Neural cell (in vitro differentiated cells): ENCODE results near the gene FAM227B.

Experiments
- EP300 ChIP-seq: fragments of 450-650 bp; conservative IDR thresholded peaks from 2 replicates; pipeline ENCODE4 v1.6.1; 2014; ENCODE audit warnings: antibody characterized with exemption, mild to moderate bottlenecking, moderate library complexity; ENCODE audit not compliant: poor library complexity, severe bottlenecking
- EZH2 ChIP-seq: fragments of 200-600, 300-800 bp; shearing (Covaris generic), sonication (generic); IDR thresholded peaks from 2 replicates; pipeline ENCODE4 v1.6.1; 2014; ENCODE audit warnings: antibody characterized with exemption, low read length, borderline replicate concordance, mild to moderate bottlenecking; ENCODE audit not compliant: insufficient read depth, poor library complexity, severe bottlenecking
- RAD21 ChIP-seq: fragments of 450-650 bp; conservative IDR thresholded peaks from 2 replicates; pipeline ENCODE4 v1.6.1; 2014; ENCODE audit warnings: antibody characterized with exemption, mild to moderate bottlenecking, moderate library complexity
- SMC3 ChIP-seq: fragments of 450-650 bp; conservative IDR thresholded peaks from 2 replicates; pipeline ENCODE4 v1.6.1; 2014; ENCODE audit warnings: antibody characterized with exemption, mild to moderate bottlenecking, moderate library complexity; ENCODE audit not compliant: poor library complexity
- TF ChIP-seq, protein P1 (sequence below): fragments of 450-650 bp; IDR thresholded peaks from 2 replicates; pipeline ENCODE4 v1.5.1; 2014; ENCODE audit warnings: antibody characterized with exemption, mild to moderate bottlenecking, moderate library complexity; ENCODE audit not compliant: poor library complexity, severe bottlenecking

GRCh38 chr15:49645941-49646340 is 25.3 kb upstream of the FAM227B start:
- TF ChIP-seq, protein P1, sequence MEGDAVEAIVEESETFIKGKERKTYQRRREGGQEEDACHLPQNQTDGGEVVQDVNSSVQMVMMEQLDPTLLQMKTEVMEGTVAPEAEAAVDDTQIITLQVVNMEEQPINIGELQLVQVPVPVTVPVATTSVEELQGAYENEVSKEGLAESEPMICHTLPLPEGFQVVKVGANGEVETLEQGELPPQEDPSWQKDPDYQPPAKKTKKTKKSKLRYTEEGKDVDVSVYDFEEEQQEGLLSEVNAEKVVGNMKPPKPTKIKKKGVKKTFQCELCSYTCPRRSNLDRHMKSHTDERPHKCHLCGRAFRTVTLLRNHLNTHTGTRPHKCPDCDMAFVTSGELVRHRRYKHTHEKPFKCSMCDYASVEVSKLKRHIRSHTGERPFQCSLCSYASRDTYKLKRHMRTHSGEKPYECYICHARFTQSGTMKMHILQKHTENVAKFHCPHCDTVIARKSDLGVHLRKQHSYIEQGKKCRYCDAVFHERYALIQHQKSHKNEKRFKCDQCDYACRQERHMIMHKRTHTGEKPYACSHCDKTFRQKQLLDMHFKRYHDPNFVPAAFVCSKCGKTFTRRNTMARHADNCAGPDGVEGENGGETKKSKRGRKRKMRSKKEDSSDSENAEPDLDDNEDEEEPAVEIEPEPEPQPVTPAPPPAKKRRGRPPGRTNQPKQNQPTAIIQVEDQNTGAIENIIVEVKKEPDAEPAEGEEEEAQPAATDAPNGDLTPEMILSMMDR: no peak
- TF ChIP-seq RAD21: no peak
- no peak for TF ChIP-seq EP300
- TF ChIP-seq SMC3: no peak
- TF ChIP-seq EZH2: no peak
